Measurements from ENCODE around the gene RHOD. TPM values are rescaled to one million over a fixed set of nuclear protein-coding genes. Genes with fewer than 3 reads are reported as not detected.

RHOD gene
- total and polyA plus RNA-seq, 2 donors (not counting 3 experiments of a cell fraction or from before 2014, with no cell fraction given) = 10.6 to 17.9 TPM

DNA sequence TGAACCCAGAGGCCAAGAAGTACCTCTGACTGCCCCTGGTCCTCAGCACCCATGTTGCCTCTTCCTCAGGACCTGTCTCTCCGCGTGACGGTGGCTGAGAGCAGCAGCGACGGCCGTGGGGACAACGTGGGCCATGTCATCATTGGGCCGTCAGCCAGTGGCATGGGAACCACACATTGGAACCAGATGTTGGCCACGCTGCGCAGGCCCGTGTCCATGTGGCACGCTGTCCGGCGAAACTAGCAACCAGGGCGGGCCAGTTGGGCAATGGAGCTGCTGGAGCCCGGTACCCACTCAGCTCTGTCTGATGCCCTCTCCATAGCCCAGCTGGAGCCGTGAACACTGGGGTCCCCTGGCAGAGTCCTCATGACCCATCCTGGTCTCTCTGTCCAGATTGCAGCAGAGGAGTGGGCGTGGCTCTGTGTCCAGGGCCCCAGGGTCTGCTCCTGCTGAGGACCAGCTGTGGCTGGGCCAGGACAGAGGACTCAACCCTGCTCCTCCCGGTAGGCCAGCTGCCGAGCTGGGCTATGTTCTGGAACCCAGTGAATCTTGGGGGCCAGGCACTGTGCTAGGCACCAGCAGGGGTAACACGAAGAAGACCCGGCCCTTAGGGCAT is 8.0 kb upstream of the RHOD start:
- Histone ChIP-seq H3K4me3 (replicated peaks in 1 of 3; ENCODE audit: insufficient read depth in 1 of 3, low read depth in 1 of 3, low read length in 3 of 3) (no peak overlapping the region), H4K20me1 (replicated peaks; ENCODE audit: control insufficient read depth, extremely low read depth, insufficient read depth, low read length) (no peaks in the 10 kb centered on the region), H2AFZ (ENCODE audit: low read depth, low read length) (peak overlapping the region; percentile 9), H3K36me3 (ENCODE audit: control insufficient read depth in 2 of 2, extremely low read depth in 1 of 2, insufficient read depth in 2 of 2, low read length in 2 of 2) (no peaks in the 10 kb centered on the region), H3K9me3 (replicated peaks; ENCODE audit: control insufficient read depth, insufficient read depth, low read length) (no peaks in the 10 kb centered on the region), H3K79me2 (ENCODE audit: control insufficient read depth, insufficient read depth, low read length) (no peaks in the 10 kb centered on the region), H3K9me1 (replicated peaks; ENCODE audit: control insufficient read depth, extremely low read depth, insufficient read depth, low read length) (no peaks in the 10 kb centered on the region), H3K27me3 (ENCODE audit: control insufficient read depth in 2 of 2, insufficient read depth in 2 of 2, low read length in 2 of 2) (peaks cover 0 to 3% of the 10 kb centered on the region in 2 experiments), H3K27ac (ENCODE audit: insufficient read depth, low read depth, low read length) (no peak overlapping the region), H3K4me2 (ENCODE audit: insufficient read depth, low read length) (no peak overlapping the region), H3K9ac (replicated peaks; ENCODE audit: extremely low read depth, insufficient read depth, low read length) (no peak overlapping the region), H3K4me1 (ENCODE audit: control insufficient read depth, extremely low read depth, insufficient read depth, low read length) (no peaks in the 10 kb centered on the region)
- POLR2A ChIA-PET = no interaction called here
- TF ChIP-seq, protein P1, sequence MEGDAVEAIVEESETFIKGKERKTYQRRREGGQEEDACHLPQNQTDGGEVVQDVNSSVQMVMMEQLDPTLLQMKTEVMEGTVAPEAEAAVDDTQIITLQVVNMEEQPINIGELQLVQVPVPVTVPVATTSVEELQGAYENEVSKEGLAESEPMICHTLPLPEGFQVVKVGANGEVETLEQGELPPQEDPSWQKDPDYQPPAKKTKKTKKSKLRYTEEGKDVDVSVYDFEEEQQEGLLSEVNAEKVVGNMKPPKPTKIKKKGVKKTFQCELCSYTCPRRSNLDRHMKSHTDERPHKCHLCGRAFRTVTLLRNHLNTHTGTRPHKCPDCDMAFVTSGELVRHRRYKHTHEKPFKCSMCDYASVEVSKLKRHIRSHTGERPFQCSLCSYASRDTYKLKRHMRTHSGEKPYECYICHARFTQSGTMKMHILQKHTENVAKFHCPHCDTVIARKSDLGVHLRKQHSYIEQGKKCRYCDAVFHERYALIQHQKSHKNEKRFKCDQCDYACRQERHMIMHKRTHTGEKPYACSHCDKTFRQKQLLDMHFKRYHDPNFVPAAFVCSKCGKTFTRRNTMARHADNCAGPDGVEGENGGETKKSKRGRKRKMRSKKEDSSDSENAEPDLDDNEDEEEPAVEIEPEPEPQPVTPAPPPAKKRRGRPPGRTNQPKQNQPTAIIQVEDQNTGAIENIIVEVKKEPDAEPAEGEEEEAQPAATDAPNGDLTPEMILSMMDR (IDR thresholded peaks at IDR 0.05; ENCODE audit: extremely low read depth in 1 of 2, insufficient read depth in 1 of 2, low read depth in 1 of 2, low read length in 2 of 2) = no peak
- TF ChIP-seq MYC (IDR thresholded peaks at IDR 0.05; ENCODE audit: low read depth, low read length) (no peak), GATA2 (IDR thresholded peaks at IDR 0.05; ENCODE audit: insufficient read depth, insufficient read length, low read depth, low read length) (no peak), POLR2A (IDR thresholded peaks at IDR 0.05; ENCODE audit: low read depth, low read length) (no peak), EZH2 (IDR thresholded peaks at IDR 0.05; ENCODE audit: borderline replicate concordance, low read depth, low read length, severe bottlenecking) (no peak), JUN (IDR thresholded peaks at IDR 0.05; ENCODE audit: borderline replicate concordance, insufficient read depth, insufficient read length, low read depth) (no peak), POLR2AphosphoS5 (IDR thresholded peaks at IDR 0.05; ENCODE audit: insufficient read depth, low read depth, low read length) (no peak), FOS (IDR thresholded peaks at IDR 0.05; ENCODE audit: borderline replicate concordance, insufficient read depth, low read length) (no peak)
- TF ChIP-seq, protein P2, sequence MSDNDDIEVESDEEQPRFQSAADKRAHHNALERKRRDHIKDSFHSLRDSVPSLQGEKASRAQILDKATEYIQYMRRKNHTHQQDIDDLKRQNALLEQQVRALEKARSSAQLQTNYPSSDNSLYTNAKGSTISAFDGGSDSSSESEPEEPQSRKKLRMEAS (IDR thresholded peaks at IDR 0.05; ENCODE audit: insufficient read depth, insufficient read length) = no peak
- DNase-seq (ENCODE audit: low read depth, low spot score) (no peak), FAIRE-seq (no peak)
- intact Hi-C loops (cut with micrococcal nuclease) (no loop called here), dilution Hi-C loops (cut with MboI; ENCODE audit: extremely low pct_ligation_motif_present, low sequenced_read_pairs) (no loop called here)
- BruUV-seq (replicated peaks) = no TSS peak
- CTCF ChIA-PET = interaction anchor here (1.0 kb wide), 2 partner anchors 8 to 23 kb away, joined by 3 to 4 read pairs; no protein-coding TSS in a partner anchor
